Measurements from ENCODE around the gene MPRIP. TPM values are rescaled to one million over a fixed set of nuclear protein-coding genes. Genes with fewer than 3 reads are reported as not detected.

Gene MPRIP
- total and polyA plus RNA-seq, 2 of the 13 experiments (the other 11 are each of a cell fraction or from before 2014, with no cell fraction given), result 50.2 to 52.4 TPM

- TF ChIP-seq ZNF687 (CRISPR knock-in tag; IDR thresholded peaks at IDR 0.05), result no peak
- TF ChIP-seq ZNF776 (CRISPR knock-in tag; IDR thresholded peaks at IDR 0.05), result no peak
- no peak for TF ChIP-seq ELK4 (CRISPR knock-in tag; IDR thresholded peaks at IDR 0.05; ENCODE audit: borderline replicate concordance)
- no peak for TF ChIP-seq PHF21A (CRISPR knock-in tag; IDR thresholded peaks at IDR 0.05)
- TF ChIP-seq ETS1 (CRISPR knock-in tag; IDR thresholded peaks at IDR 0.05), result no peak
These were observed 22.1 kb downstream of the MPRIP start (continued) for GRCh38 chr17:17064322-17064721.

GRCh38 chr17:17066021-17066420 is 23.8 kb downstream of the MPRIP start:
- Histone ChIP-seq H2AFZ (ENCODE audit: low read length) (no peak overlapping the region), H3K79me2 (ENCODE audit: insufficient read depth, low read length) (peaks cover 51% of the 10 kb centered on the region), H4K20me1 (ENCODE audit: insufficient read depth, low read length) (no peaks in the 10 kb centered on the region), H3K36me3 (replicated peaks in 1 of 2; ENCODE audit: control insufficient read depth in 1 of 2, insufficient read depth in 2 of 2, low read length in 2 of 2) (peaks cover 0 to 2% of the 10 kb centered on the region in 2 experiments; a peak in 2 of 5 replicates), H3K27me3 (ENCODE audit: control insufficient read depth in 1 of 2, insufficient read depth in 2 of 2, low read length in 2 of 2) (no peaks in the 10 kb centered on the region), H3K9me3 (ENCODE audit: low read length) (0 out of 2 replicates have a peak, but pooled peaks cover 4% of the 10 kb centered on the region), H3K27ac (ENCODE audit: extremely low read length, insufficient read depth, low read length) (no peak overlapping the region), H3K4me3 (replicated peaks in 1 of 3; ENCODE audit: insufficient read depth in 1 of 3, low read depth in 2 of 3, low read length in 3 of 3) (no peak overlapping the region), H3K9ac (ENCODE audit: insufficient read depth, low read depth, low read length) (no peak overlapping the region), H3K4me1 (ENCODE audit: insufficient read depth, low read length) (peaks cover 16% of the 10 kb centered on the region), H3K4me2 (ENCODE audit: low read depth, low read length) (no peak overlapping the region)
- ChIA-PET CTCF (ENCODE audit: low intra/inter-chr PET ratio, low total read pairs) (no interaction called here), POLR2A (no interaction called here)
- no peak for DNase-seq (ENCODE audit: low spot score)
- in situ Hi-C loops (cut with HindIII; ENCODE audit: extremely low pct_ligation_motif_present, low pct_unique_long_range_greater_than_20kb), result no loop called here
- intact Hi-C loops (cut with micrococcal nuclease; ENCODE audit: unreplicated experiment), result no loop called here
- no TSS peak for BruUV-seq (replicated peaks)
- 97% methylated on average over 2 of the region's 2 CpGs for WGBS (ENCODE audit: low lambda C conversion rate)
- ATAC-seq, result no peak
- FAIRE-seq, result no peak
- TF ChIP-seq ARHGAP35 (CRISPR knock-in tag; IDR thresholded peaks at IDR 0.05; ENCODE audit: borderline replicate concordance) (no peak), YEATS2 (CRISPR knock-in tag; IDR thresholded peaks at IDR 0.05; ENCODE audit: borderline replicate concordance) (no peak), ZNF44 (CRISPR knock-in tag; IDR thresholded peaks at IDR 0.05) (no peak), ZNF512 (CRISPR knock-in tag; IDR thresholded peaks at IDR 0.05) (no peak), YEATS4 (CRISPR knock-in tag; IDR thresholded peaks at IDR 0.05; ENCODE audit: borderline replicate concordance) (no peak), FOXP4 (CRISPR knock-in tag; IDR thresholded peaks at IDR 0.05) (no peak)
